Lung (tissue), 12 donors: ENCODE results near the gene DAGLA. TPM values are rescaled to one million over a fixed set of nuclear protein-coding genes. Genes with fewer than 3 reads are reported as not detected.
A peak's percentile ranks its signal among the peaks of the same experiment; 100 is the strongest.
"Not testable (repeated sequence)": the region's sequence is repeated elsewhere in the genome, so short reads cannot be mapped to it uniquely, and the experiment has no call there.

Experiments
- ATAC-seq: fragments of 200-7000 bp; cut with Tn5 transposase; one replicate; pipeline ENCODE4 v1.9.1; 2020; ENCODE audit warnings: moderate number of reproducible peaks; ENCODE audit not compliant: insufficient read depth, low FRiP score
- DNase-seq, 3 donors: peaks; one replicate each; pipeline ENCODE4 v3.0.0-alpha.2; 2013 to 2017
- H3K27ac ChIP-seq, 2 donors: one replicate each; pipeline ENCODE4 v1.5.1; 2013; ENCODE audit warnings: mild to moderate bottlenecking in 2 of 2, moderate library complexity in 2 of 2, control low read depth in 1 of 2, inconsistent platforms in 1 of 2, low read depth in 1 of 2, low read length in 1 of 2
- H3K27me3 ChIP-seq, 3 donors: one replicate each; pipeline ENCODE4 v1.5.1; 2013; ENCODE audit warnings: low read length in 2 of 3; ENCODE audit not compliant: control insufficient read depth in 3 of 3, insufficient read depth in 3 of 3
- H3K36me3 ChIP-seq, 4 donors: one replicate each; pipeline ENCODE4 v1.5.1; 2013; ENCODE audit warnings: low read length in 4 of 4, mild to moderate bottlenecking in 1 of 4, moderate library complexity in 1 of 4; ENCODE audit not compliant: control insufficient read depth in 4 of 4, insufficient read depth in 4 of 4
- H3K4me1 ChIP-seq, 5 donors: one replicate each; pipeline ENCODE4 v1.5.1; 2013; ENCODE audit warnings: low read length in 5 of 5, mild to moderate bottlenecking in 2 of 5, moderate library complexity in 1 of 5; ENCODE audit not compliant: control insufficient read depth in 5 of 5, insufficient read depth in 5 of 5
- H3K4me3 ChIP-seq: one replicate; pipeline ENCODE4 v1.5.1; 2013; ENCODE audit warnings: mild to moderate bottlenecking, control low read depth, moderate library complexity
- H3K9ac ChIP-seq, 2 donors: one replicate each; pipeline ENCODE4 v1.5.1; 2013; ENCODE audit warnings: low read length in 2 of 2, control low read depth in 1 of 2; ENCODE audit not compliant: insufficient read depth in 1 of 2
- H3K9me3 ChIP-seq, 4 donors: one replicate each; pipeline ENCODE4 v1.5.1; 2013; ENCODE audit warnings: low read length in 3 of 4, mild to moderate bottlenecking in 1 of 4, moderate library complexity in 1 of 4; ENCODE audit not compliant: control insufficient read depth in 4 of 4, insufficient read depth in 3 of 4
- CTCF ChIP-seq: IDR thresholded peaks from 2 replicates; pipeline ENCODE4 v1.5.1; 2012; ENCODE audit warnings: mild to moderate bottlenecking; ENCODE audit errors: control extremely low read depth, extremely low read depth
- WGBS, 2 donors: extraction: QIAGEN DNeasy Blood & Tissue Kit; methylation state at CpG; one replicate each; pipeline ENCODE4 v1.1.7; 2013; 5-methylcytosine and 5-hydroxymethylcytosine counted together
- polyA plus RNA-seq, 2 donors: library from polyadenylated mRNA; stranded (reverse); fragments of 200-250 nt; gene quantifications; one replicate each; pipeline ENCODE4 v1.2.1, GENCODE V29; 2013
- total RNA-seq, 2 donors: library from RNA; depleted of rRNA in 1 of 2; stranded (reverse); fragments of >200 nt in 1 of 2; gene quantifications; one replicate each; pipeline ENCODE4 v1.2.1, GENCODE V29; 2014 to 2021
- donor health status: control.
- donor health status: control.
- donor health status: Bipolar disorder and iron deficiency.
- donor health status: healthy.
- donor health status: DM: yes; HTN: yes; CAD: no.

DAGLA gene
- total and polyA plus RNA-seq, 4 donors = 1.5 to 7.5 (median 2.9) TPM

- TF ChIP-seq CTCF = no peak
- DNase-seq (no peak), ATAC-seq (no peak)
- Histone ChIP-seq H3K9me3 (no peaks in the 10 kb centered on the region), H3K27me3 (peaks cover 0 to 6% (median 0%) of the 10 kb centered on the region in 3 donors), H3K9ac (no peak overlapping the region), H3K36me3 (no peaks in the 10 kb centered on the region), H3K4me3 (no peak overlapping the region), H3K4me1 (peaks cover 0 to 8% (median 0%) of the 10 kb centered on the region in 5 donors), H3K27ac (no peak overlapping the region)
- 88% methylated on average over 13 of the region's 13 CpGs for WGBS, 2 donors
Measured at GRCh38 chr11:61656347-61657077, 23.7 kb upstream of the DAGLA start.

GRCh38 chr11:61657566-61658290, 22.5 kb upstream of the DAGLA start:
- no peak for TF ChIP-seq CTCF
- ATAC-seq (no peak), DNase-seq (peak in 1 of 3 donors; percentile 17)
- Histone ChIP-seq H3K36me3 (no peaks in the 10 kb centered on the region), H3K9me3 (no peaks in the 10 kb centered on the region), H3K9ac (no peak overlapping the region), H3K27me3 (peaks cover 0 to 6% (median 0%) of the 10 kb centered on the region in 3 donors), H3K27ac (no peak overlapping the region), H3K4me3 (no peak overlapping the region), H3K4me1 (peaks cover 0 to 8% (median 0%) of the 10 kb centered on the region in 5 donors)
- 75 to 83% methylated on average over 11 of the region's 11 CpGs for WGBS, 2 donors

GRCh38 chr11:61659413-61660196, 20.6 kb upstream of the DAGLA start:
- no peak overlapping the region for H3K9ac ChIP-seq
- H3K4me1 ChIP-seq = peaks cover 0 to 8% (median 0%) of the 10 kb centered on the region in 5 donors
- ATAC-seq (no peak), DNase-seq (no peak)
- peaks cover 0 to 1% (median 0%) of the 10 kb centered on the region in 3 donors for H3K27me3 ChIP-seq
- TF ChIP-seq CTCF = no peak
- H3K36me3 ChIP-seq = no peaks in the 10 kb centered on the region
- no peaks in the 10 kb centered on the region for H3K9me3 ChIP-seq
- H3K27ac ChIP-seq = no peak overlapping the region
- H3K4me3 ChIP-seq = no peak overlapping the region
- WGBS, 2 donors = 89 to 90% methylated on average over 8 of the region's 8 CpGs

- WGBS, 2 donors = 69 to 80% methylated on average over 4 of the region's 4 CpGs
- H3K9me3 ChIP-seq, H3K9ac ChIP-seq, H3K27me3 ChIP-seq, ATAC-seq, DNase-seq, H3K4me3 ChIP-seq, H3K36me3 ChIP-seq, H3K27ac ChIP-seq, H3K4me1 ChIP-seq: not testable (repeated sequence)
Measured at GRCh38 chr11:61660997-61661396, 19.2 kb upstream of the DAGLA start.
